HepG2 (cell line): ENCODE measurements around the gene RNF6. TPM values are rescaled to one million over a fixed set of nuclear protein-coding genes. Genes with fewer than 3 reads are reported as not detected.

Experiments used
- FOXK2 ChIP-seq: fragments of 450-650 bp; IDR thresholded peaks from 2 replicates; pipeline ENCODE4 v1.6.1; 2016
- GTF2F1 ChIP-seq: fragments of 150-350 bp; IDR thresholded peaks from 2 replicates; pipeline ENCODE4 v1.6.1; 2014; ENCODE audit warnings: low read length
- MTA3 ChIP-seq: sonication (generic); formaldehyde crosslinking; IDR thresholded peaks from 2 replicates; pipeline ENCODE4 v1.4.0; 2020; ENCODE audit warnings: missing genetic modification reagents
- MXI1 ChIP-seq: IDR thresholded peaks from 3 replicates; pipeline ENCODE4 v1.6.1; 2012; ENCODE audit warnings: low read depth, low read length, inconsistent platforms, borderline replicate concordance
- RAD51 ChIP-seq: fragments of 450-650 bp; IDR thresholded peaks from 2 replicates; pipeline ENCODE4 v1.6.1; 2016; ENCODE audit warnings: borderline replicate concordance
- ZNF350 ChIP-seq: sonication (generic); formaldehyde crosslinking; IDR thresholded peaks from 2 replicates; pipeline ENCODE4 v1.4.0; 2020; ENCODE audit warnings: mild to moderate bottlenecking, low read depth, missing genetic modification reagents, borderline replicate concordance
- ZZZ3 ChIP-seq: sonication (generic); formaldehyde crosslinking; IDR thresholded peaks from 2 replicates; pipeline ENCODE4 v1.4.0; 2020; ENCODE audit warnings: missing genetic modification reagents, mild to moderate bottlenecking, borderline replicate concordance
- polyA plus RNA-seq, 8 experiments: library from polyadenylated mRNA; depleted of rRNA in 3 of 8; stranded (reverse) in 7 of 8; unstranded in 1 of 8; fragments of >200 nt; fragmentation: Illumina TruSeq in 4 of 8; extraction: Trizol in 4 of 8; gene quantifications; 2 replicates each; pipeline versions ENCODE4 v1.2.1 to v1.2.3, GENCODE V29; 2011 to 2016; ENCODE audit warnings: low read depth in 4 of 8, missing spikeins in 1 of 8, mixed read lengths in 1 of 8; ENCODE audit not compliant: insufficient read depth in 1 of 8
- total RNA-seq, 5 experiments: library from RNA; depleted of rRNA; stranded (reverse); fragments of >200 nt; fragmentation: Illumina TruSeq; extraction: Trizol; gene quantifications; 2 replicates each; pipeline ENCODE4 v1.2.3, GENCODE V29; 2016; ENCODE audit warnings: low read depth in 1 of 5
- TF ChIP-seq, protein P1 (sequence below): sonication (generic); formaldehyde crosslinking; IDR thresholded peaks from 2 replicates; pipeline ENCODE4 v1.5.0; 2020; ENCODE audit warnings: mild to moderate bottlenecking, missing genetic modification reagents, borderline replicate concordance
- TF ChIP-seq, protein P2 (sequence below): sonication (generic); formaldehyde crosslinking; IDR thresholded peaks from 2 replicates; pipeline ENCODE4 v1.4.0; 2020; ENCODE audit warnings: mild to moderate bottlenecking, missing genetic modification reagents
- TF ChIP-seq, protein P3 (sequence below): sonication (generic); formaldehyde crosslinking; IDR thresholded peaks from 2 replicates; pipeline ENCODE4 v1.4.0; 2020; ENCODE audit warnings: missing genetic modification reagents
- TF ChIP-seq, protein P4 (sequence below): sonication (generic); formaldehyde crosslinking; IDR thresholded peaks from 2 replicates; pipeline ENCODE4 v1.8.0; 2022; ENCODE audit warnings: mild to moderate bottlenecking, missing genetic modification reagents
- TF ChIP-seq, protein P5 (sequence below), 2 experiments: sonication (generic) in 1 of 2; formaldehyde crosslinking in 1 of 2; IDR thresholded peaks; 2 replicates each; pipeline versions ENCODE4 v1.4.0 to v1.6.1; 2016 to 2020; ENCODE audit warnings: borderline replicate concordance in 1 of 2, low read depth in 1 of 2, mild to moderate bottlenecking in 1 of 2, missing genetic modification reagents in 1 of 2
- TF ChIP-seq, protein P6 (sequence below): sonication (generic); formaldehyde crosslinking; IDR thresholded peaks from 2 replicates; pipeline ENCODE4 v1.5.0; 2020; ENCODE audit warnings: missing genetic modification reagents, mild to moderate bottlenecking, borderline replicate concordance

The RNF6 gene
- total and polyA plus RNA-seq, 2 of the 13 experiments (the other 11 are each of a cell fraction or from before 2014, with no cell fraction given), result 14.6 to 36.8 TPM

DNA sequence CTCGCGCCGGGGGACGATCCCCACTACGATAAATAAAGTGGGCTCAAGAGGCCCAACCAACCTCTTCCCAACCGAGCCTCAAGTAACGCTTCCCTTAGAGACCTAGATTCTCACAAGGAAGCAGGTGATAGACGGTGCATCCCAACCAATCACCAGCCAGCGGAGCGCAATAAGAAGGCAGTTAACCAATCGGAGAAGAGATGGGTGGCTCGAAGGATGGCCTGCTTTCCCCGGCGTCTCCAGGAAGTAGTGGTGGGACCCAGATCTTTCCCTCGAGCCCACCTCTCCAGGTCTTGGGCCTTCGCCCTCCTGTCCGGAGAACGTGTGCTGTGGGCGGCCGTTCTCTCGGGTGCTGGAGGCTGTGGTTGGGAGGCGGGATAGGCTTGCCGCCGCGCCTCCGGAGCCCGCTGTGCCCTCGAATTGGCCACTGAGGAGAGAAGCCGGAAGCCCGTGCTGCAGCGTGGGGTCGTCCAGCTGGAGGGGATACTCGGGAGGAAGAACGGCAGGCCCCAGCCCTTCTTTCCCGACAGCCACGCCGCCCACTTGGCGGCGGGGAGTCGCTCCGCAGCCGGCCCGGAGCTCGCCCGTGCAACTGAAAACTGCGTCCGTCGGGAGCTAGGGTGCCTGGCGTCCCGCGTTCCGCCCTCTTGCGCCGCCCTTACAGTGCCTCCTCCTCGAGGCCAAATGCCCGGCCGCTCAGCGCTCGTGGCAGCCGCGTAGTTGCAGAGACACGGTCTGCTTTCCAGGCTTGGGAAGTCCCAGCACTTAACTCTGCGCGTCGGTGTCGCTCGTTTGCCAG lies at the start of gene RNF6 (continued):
- TF ChIP-seq, protein P1, sequence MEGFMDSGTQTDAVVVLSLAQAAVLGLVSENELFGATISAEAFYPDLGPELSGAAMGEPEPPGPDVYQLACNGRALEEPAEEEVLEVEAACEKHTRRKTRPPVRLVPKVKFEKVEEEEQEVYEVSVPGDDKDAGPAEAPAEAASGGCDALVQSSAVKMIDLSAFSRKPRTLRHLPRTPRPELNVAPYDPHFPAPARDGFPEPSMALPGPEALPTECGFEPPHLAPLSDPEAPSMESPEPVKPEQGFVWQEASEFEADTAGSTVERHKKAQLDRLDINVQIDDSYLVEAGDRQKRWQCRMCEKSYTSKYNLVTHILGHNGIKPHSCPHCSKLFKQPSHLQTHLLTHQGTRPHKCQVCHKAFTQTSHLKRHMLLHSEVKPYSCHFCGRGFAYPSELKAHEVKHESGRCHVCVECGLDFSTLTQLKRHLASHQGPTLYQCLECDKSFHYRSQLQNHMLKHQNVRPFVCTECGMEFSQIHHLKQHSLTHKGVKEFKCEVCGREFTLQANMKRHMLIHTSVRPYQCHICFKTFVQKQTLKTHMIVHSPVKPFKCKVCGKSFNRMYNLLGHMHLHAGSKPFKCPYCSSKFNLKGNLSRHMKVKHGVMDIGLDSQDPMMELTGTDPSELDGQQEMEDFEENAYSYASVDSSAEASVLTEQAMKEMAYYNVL (CRISPR knock-in tag), result peak; percentile 74; the same call in 1 of the 2 replicates
- TF ChIP-seq, protein P2, sequence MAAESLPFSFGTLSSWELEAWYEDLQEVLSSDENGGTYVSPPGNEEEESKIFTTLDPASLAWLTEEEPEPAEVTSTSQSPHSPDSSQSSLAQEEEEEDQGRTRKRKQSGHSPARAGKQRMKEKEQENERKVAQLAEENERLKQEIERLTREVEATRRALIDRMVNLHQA (CRISPR knock-in tag), result no peak
- TF ChIP-seq, protein P3, sequence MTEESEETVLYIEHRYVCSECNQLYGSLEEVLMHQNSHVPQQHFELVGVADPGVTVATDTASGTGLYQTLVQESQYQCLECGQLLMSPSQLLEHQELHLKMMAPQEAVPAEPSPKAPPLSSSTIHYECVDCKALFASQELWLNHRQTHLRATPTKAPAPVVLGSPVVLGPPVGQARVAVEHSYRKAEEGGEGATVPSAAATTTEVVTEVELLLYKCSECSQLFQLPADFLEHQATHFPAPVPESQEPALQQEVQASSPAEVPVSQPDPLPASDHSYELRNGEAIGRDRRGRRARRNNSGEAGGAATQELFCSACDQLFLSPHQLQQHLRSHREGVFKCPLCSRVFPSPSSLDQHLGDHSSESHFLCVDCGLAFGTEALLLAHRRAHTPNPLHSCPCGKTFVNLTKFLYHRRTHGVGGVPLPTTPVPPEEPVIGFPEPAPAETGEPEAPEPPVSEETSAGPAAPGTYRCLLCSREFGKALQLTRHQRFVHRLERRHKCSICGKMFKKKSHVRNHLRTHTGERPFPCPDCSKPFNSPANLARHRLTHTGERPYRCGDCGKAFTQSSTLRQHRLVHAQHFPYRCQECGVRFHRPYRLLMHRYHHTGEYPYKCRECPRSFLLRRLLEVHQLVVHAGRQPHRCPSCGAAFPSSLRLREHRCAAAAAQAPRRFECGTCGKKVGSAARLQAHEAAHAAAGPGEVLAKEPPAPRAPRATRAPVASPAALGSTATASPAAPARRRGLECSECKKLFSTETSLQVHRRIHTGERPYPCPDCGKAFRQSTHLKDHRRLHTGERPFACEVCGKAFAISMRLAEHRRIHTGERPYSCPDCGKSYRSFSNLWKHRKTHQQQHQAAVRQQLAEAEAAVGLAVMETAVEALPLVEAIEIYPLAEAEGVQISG (CRISPR knock-in tag), result peak; percentile 93
- TF ChIP-seq, protein P4, sequence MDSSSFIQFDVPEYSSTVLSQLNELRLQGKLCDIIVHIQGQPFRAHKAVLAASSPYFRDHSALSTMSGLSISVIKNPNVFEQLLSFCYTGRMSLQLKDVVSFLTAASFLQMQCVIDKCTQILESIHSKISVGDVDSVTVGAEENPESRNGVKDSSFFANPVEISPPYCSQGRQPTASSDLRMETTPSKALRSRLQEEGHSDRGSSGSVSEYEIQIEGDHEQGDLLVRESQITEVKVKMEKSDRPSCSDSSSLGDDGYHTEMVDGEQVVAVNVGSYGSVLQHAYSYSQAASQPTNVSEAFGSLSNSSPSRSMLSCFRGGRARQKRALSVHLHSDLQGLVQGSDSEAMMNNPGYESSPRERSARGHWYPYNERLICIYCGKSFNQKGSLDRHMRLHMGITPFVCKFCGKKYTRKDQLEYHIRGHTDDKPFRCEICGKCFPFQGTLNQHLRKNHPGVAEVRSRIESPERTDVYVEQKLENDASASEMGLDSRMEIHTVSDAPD (CRISPR knock-in tag), result peak; percentile 28; the same call in 1 of the 2 replicates
- TF ChIP-seq FOXK2, result no peak
- TF ChIP-seq, protein P5, sequence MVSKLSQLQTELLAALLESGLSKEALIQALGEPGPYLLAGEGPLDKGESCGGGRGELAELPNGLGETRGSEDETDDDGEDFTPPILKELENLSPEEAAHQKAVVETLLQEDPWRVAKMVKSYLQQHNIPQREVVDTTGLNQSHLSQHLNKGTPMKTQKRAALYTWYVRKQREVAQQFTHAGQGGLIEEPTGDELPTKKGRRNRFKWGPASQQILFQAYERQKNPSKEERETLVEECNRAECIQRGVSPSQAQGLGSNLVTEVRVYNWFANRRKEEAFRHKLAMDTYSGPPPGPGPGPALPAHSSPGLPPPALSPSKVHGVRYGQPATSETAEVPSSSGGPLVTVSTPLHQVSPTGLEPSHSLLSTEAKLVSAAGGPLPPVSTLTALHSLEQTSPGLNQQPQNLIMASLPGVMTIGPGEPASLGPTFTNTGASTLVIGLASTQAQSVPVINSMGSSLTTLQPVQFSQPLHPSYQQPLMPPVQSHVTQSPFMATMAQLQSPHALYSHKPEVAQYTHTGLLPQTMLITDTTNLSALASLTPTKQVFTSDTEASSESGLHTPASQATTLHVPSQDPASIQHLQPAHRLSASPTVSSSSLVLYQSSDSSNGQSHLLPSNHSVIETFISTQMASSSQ (IDR thresholded peaks at IDR 0.05; ENCODE audit: low read depth), result peak; percentile 29; the same call in 1 of the 2 replicates
- TF ChIP-seq, protein P5 (CRISPR knock-in tag; IDR thresholded peaks at IDR 0.05; ENCODE audit: borderline replicate concordance), result peak; percentile 44; the same call in 1 of the 2 replicates
- TF ChIP-seq ZNF350, result peak; percentile 87
- TF ChIP-seq MXI1, result peak; percentile 72; the same call in 2 of the 3 replicates
- TF ChIP-seq ZZZ3 (CRISPR knock-in tag), result no peak
- TF ChIP-seq MTA3 (CRISPR knock-in tag), result no peak
- TF ChIP-seq GTF2F1, result no peak
- no peak for TF ChIP-seq RAD51
- TF ChIP-seq, protein P6, sequence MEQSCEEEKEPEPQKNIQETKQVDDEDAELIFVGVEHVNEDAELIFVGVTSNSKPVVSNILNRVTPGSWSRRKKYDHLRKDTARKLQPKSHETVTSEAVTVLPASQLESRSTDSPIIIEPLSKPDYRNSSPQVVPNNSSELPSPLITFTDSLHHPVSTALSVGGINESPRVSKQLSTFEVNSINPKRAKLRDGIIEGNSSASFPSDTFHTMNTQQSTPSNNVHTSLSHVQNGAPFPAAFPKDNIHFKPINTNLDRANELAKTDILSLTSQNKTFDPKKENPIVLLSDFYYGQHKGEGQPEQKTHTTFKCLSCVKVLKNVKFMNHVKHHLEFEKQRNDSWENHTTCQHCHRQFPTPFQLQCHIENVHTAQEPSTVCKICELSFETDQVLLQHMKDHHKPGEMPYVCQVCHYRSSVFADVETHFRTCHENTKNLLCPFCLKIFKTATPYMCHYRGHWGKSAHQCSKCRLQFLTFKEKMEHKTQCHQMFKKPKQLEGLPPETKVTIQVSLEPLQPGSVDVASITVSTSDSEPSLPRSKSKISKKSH (CRISPR knock-in tag), result peak; percentile 57; the same call in 1 of the 2 replicates
